ENCODE results near the gene HNRNPU.

GRCh38 chr1:244804841-244805240 is 59.5 kb downstream of the HNRNPU start:
- TF ChIP-seq CTCF (CRISPR knock-in tag; IDR thresholded peaks at IDR 0.05) (no peak), ZNF547 (CRISPR knock-in tag; IDR thresholded peaks at IDR 0.05) (no peak), PTBP1 (IDR thresholded peaks at IDR 0.05; ENCODE audit: low read depth, low read length, poor library complexity, severe bottlenecking) (no peak), CBX2 (IDR thresholded peaks at IDR 0.05; ENCODE audit: low read depth, low read length) (no peak), CBX2 (CRISPR knock-in tag; IDR thresholded peaks at IDR 0.05; ENCODE audit: low read depth) (no peak), TCF7 (IDR thresholded peaks at IDR 0.05; ENCODE audit: low read depth) (no peak), SUZ12 (IDR thresholded peaks at IDR 0.05; ENCODE audit: low read depth, low read length) (no peak)

Data from HepG2 (cell line).